ENCODE data around the gene AKAP5. TPM values are rescaled to one million over a fixed set of nuclear protein-coding genes. Genes with fewer than 3 reads are reported as not detected.
A peak's percentile ranks its signal among the peaks of the same experiment; 100 is the strongest.

The AKAP5 gene
- total RNA-seq: under 1 TPM; 0.26 to 0.27 TPM
- long read RNA-seq: 0 reads

GRCh38 chr14:64465191-64465822 lies at the start of gene AKAP5:
Gene AKAP5, plus strand, starts transcription at chr14:64465499. Its CDS starts 2,896 bp downstream, at chr14:64468395.
- peak; percentile 49 for DNase-seq
- intact Hi-C loops (cut with DNase I): loop anchor here in 1 of 2 donors (10.0 kb wide), 1 partner anchor 121 kb away; no protein-coding TSS in a partner anchor
- peak; percentile 94 to 97 for ATAC-seq

- intact Hi-C loops (cut with DNase I): no loop called here
- no peak for ATAC-seq
- no peak for DNase-seq
Measured at GRCh38 chr14:64416348-64416932, 48.9 kb upstream of the AKAP5 start.

DNA sequence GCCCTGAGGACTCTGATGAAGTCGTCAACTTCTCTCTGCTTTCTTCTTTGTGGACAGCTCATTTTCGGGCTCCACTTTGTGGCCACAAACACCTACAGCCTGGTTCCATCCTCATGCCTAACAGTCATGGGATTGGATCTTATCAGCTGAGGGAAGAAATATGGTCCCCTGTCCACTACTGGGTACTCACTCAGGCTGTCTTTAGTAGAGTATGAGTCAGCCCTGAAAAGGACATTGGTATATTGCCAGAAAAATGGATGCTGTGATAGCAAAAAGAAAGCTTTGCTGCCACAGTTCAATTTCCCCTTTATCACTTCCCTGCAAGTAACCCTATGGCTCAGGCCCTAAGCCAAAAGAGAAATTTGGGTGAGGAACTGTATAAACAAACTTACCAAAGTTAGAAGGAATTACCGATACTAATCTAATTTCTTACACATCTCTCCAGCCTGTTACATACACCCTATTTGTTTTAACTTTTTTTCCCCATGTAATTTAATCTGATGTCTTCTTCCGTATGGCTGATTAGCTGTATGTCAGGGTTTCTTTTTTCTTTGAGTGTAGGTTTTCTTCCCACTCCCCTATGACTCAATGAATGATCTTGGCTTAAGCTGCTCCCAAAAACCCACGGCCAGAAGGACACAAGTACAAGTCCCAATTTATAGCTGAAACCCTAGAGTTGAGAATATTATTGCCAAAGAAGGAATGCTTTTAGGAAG lies 48.1 kb upstream of the AKAP5 start:
- intact Hi-C loops (cut with DNase I): no loop called here
- DNase-seq (no peak), ATAC-seq (peak in 1 of 2 donors; percentile 75)

DNA sequence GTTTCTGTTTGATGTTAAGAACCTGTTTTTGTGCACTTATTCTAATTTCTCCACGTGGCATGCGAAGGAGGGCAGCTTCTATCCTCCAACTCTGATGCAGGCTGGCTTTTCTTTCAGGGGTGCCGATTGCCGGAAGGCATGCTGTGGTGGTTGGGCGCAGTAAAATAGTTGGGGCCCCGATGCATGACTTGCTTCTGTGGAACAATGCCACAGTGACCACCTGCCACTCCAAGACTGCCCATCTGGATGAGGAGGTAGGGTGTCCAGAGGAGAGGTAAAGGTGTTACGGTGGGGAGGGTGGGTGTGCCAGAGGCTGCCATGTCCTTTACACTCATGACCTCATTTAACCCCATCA lies 47.6 kb upstream of the AKAP5 start:
- no peak for ATAC-seq
- DNase-seq: no peak
- intact Hi-C loops (cut with DNase I): no loop called here

GRCh38 chr14:64419003-64419402 lies 46.3 kb upstream of the AKAP5 start:
- ATAC-seq: no peak
- no peak for DNase-seq
- intact Hi-C loops (cut with DNase I): no loop called here

- ATAC-seq: peak in 1 of 2 donors; percentile 79
- DNase-seq: no peak
- intact Hi-C loops (cut with DNase I): loop anchor here in 1 of 2 donors (10.0 kb wide), 1 partner anchor 54 kb away; no protein-coding TSS in a partner anchor
Measured at GRCh38 chr14:64421166-64421565, 44.1 kb upstream of the AKAP5 start.

GRCh38 chr14:64422005-64422404 lies 43.3 kb upstream of the AKAP5 start:
- DNase-seq (no peak), ATAC-seq (no peak)
- intact Hi-C loops (cut with DNase I): loop anchor here in 1 of 2 donors (10.0 kb wide), 1 partner anchor 53 kb away; no protein-coding TSS in a partner anchor

DNA sequence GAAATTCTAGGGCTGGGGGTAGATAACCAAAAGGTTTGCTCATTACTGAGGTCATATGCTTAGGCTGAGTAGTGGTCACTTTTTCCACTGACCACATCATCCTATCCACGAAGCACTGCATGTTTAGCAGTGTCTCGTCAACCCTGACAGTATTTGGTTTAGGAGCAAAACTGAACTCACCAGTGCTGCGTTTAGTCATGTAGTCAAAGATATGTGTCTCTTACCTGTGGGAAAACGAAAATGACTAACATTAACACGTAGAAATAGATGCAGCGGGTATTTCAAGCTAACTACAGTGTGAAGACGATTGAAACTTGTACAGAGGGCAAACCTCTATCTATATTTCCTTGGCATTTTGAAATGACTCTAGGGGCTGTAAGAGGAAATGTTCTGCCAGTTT lies 42.5 kb upstream of the AKAP5 start:
- DNase-seq (no peak), ATAC-seq (no peak)
- intact Hi-C loops (cut with DNase I): loop anchor here in 1 of 2 donors (10.0 kb wide), 1 partner anchor 52 kb away; no protein-coding TSS in a partner anchor

GRCh38 chr14:64423987-64424386 lies 41.3 kb upstream of the AKAP5 start:
- intact Hi-C loops (cut with DNase I): loop anchor here in 1 of 2 donors (10.0 kb wide), 1 partner anchor 51 kb away; no protein-coding TSS in a partner anchor
- no peak for ATAC-seq

DNA sequence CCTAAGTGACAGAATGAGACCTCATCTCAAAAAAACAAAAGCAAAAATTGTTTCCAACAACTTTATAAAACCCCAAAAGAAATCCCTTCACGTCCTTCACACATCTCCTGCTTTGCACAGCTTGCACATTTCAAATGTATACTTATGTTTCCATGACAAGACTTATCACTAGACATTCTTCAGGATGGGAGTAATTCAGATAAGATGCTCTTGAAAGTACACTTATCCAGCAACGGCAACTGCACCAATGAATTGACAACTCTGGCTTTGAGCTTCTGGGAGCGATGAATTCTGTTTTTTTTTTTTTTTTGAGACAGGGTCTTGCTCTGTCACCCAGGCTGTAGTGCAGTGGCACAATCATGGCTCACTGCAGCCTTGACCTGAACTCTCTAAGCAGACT lies 30.8 kb upstream of the AKAP5 start:
- peak in 1 of 2 donors; percentile 80 for ATAC-seq
- DNase-seq: no peak
- intact Hi-C loops (cut with DNase I): no loop called here

More at GRCh38 chr14:64423987-64424386, 41.3 kb upstream of the AKAP5 start:
- DNase-seq: no peak

DNA sequence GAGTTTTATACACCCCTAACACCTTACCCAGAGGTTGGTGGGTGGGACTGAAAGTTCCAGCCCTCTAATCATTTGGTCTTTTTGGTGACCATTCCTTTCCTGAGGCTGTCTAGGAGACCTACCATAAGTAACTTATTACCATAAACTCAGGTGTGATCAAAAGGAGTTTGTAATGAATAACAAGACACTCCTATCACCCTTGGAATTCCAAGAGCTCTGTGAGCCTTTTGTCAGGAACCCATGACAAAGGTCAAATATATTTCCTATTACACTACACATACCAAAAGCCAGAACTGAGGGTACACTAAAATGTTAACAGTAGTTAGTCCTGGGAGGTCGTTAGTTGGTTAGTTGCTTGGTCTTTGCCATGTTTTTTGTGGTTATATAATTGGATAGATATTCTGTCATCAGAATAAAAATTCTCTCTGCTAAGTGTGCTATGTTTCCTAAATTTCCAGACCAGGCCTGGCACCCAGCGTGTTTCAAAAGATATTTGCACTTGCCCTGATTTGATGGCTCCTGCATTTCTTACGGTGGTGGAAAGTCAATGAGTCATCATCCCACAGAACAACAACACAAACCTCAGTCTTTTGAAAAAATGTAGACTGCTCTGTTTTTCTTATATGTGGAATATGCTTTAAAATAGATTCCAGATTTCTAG lies 27.0 kb upstream of the AKAP5 start:
- ATAC-seq (peak in 1 of 2 donors; percentile 55), DNase-seq (no peak)
- intact Hi-C loops (cut with DNase I): no loop called here

DNA sequence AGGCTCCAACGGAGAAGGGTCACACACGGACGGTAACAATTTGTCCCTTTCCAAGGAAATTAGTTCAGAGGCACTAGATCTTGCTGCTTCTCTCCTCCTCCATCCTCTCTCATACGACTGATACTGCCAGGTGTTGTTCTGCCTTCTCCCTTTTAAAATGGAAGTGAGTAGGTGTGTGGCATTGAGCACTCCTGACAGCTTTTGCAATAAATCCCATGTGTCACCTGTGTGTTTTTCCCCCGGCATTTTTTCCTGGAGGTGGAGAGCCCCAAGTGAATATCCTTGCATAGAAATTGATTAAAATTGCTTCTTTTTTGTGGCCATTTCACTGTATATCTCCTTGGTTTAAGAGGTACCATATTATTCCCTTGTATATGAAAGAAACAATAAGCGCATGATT lies 26.2 kb upstream of the AKAP5 start:
- intact Hi-C loops (cut with DNase I): no loop called here
- no peak for DNase-seq
- ATAC-seq: no peak

- intact Hi-C loops (cut with DNase I): no loop called here
- DNase-seq: no peak
- no peak for ATAC-seq
Measured at GRCh38 chr14:64440494-64440893, 24.8 kb upstream of the AKAP5 start.

- intact Hi-C loops (cut with DNase I): no loop called here
- DNase-seq (peak; percentile 56), ATAC-seq (peak; percentile 79 to 84)
Measured at GRCh38 chr14:64442300-64442988, 22.9 kb upstream of the AKAP5 start.

- ATAC-seq: no peak
- intact Hi-C loops (cut with DNase I): no loop called here
Measured at GRCh38 chr14:64444140-64444539, 21.2 kb upstream of the AKAP5 start.

DNA sequence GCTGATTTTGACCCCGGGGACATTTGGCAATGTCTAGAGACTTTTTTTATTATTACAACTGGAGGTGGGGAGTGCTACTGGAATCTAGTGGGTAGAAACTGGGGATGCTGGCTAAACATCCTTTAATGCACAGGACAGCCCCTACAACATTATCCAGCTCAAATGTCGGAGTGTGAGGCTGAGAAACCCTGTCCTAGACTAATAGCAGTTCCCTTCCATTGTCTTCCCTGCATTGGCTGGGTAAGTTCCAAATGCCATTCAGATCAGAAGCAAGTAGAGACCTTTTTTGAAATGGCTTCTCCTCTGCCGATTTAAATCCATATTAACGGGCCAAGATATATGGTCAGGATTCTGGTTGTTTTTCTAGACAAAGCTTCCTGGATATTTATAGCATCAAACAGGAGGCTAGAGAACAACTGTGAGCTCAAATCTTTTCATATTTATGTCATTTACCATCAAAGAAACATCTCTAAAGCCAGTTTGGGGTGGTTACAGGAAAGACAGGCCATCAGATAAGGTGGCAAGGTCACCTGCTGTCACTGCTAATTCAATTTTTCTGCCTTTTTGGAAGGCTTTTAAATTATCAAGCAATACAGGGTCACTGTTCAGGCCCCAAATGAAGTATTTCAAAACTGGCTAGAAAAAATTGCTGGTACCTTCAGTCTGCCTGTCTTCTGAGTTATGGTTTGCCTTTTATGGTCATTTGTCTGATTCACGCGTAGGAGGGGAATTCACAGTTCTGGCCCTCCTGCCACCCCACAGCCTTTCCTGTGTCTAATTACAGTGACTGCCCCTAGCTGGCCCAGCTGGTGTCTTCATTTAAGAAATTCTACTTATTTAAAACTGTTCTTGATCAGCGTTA lies 20.1 kb upstream of the AKAP5 start:
- peak in 1 of 2 donors; percentile 59 for ATAC-seq
- no peak for DNase-seq
- intact Hi-C loops (cut with DNase I): no loop called here

More at GRCh38 chr14:64444140-64444539, 21.2 kb upstream of the AKAP5 start:
- DNase-seq: no peak

DNA sequence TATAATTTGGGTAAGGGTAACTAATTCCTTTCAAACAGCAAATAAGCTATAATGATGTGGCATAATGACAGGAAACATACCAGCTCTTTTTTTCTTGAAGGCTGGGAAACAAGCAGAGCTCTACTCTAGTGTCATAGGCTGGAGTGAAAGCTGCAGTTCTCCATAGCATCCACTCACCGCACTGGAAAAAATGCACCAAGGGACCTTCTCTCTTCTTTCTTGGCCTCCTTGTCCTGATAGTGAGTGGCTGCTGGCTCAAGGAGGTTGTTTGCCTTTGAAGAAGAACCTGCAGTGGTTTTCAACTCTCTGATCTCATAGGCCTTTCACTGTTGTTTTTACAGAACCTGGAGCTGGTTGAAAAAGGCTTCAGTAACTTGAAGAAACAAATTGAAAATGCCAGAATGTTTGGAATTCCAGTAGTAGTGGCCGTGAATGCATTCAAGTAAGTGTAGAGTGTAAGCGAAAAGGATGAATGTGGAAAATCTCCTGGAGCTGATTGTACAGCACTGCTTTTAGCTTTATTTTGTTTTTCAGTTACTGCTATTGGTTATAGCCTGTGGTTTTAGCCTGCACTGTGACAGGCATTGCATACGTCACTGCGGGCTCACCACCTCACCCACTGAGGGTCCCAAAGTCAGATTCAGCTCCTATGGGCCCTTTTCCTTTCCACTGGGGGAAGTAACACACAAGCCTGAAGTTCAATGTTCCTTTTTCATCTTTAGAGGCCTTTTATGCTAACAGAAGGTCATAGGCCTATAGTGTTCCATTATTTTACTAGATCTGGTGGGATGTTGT lies 17.2 kb upstream of the AKAP5 start:
- no peak for DNase-seq
- ATAC-seq: no peak
- intact Hi-C loops (cut with DNase I): no loop called here
